Kidney glomerular epithelial cell (primary cell): ENCODE data around the gene TRRAP.

Experiments
- DNase-seq: peaks from one replicate; lab custom pipeline; 2025; lab: John Stamatoyannopoulos, UW

The TRRAP gene

GRCh38 chr7:99006739-99007424, 128.6 kb downstream of the TRRAP start:
- no peak for DNase-seq

DNA sequence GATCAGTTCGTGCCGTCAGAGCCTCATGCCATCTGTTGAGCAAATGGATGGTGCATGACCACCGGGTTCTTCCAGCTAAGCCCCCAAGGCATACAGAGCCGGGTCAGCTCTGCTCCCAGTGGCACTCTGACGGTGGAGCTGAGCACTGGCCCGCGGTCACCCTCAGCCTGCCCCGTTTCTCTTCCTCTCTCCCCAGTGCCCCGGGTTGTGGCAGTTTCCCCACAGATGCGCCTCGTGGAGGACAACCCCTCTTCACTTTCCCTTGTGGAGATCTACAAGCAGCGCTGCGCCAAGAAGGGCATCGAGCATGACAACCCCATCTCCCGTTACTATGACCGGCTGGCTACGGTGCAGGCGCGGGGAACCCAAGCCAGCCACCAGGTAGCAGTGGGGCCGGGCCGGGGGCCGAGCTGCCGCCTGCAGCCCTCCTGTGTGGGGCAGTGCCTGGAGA, 129.9 kb downstream of the TRRAP start:
- DNase-seq = no peak

DNA sequence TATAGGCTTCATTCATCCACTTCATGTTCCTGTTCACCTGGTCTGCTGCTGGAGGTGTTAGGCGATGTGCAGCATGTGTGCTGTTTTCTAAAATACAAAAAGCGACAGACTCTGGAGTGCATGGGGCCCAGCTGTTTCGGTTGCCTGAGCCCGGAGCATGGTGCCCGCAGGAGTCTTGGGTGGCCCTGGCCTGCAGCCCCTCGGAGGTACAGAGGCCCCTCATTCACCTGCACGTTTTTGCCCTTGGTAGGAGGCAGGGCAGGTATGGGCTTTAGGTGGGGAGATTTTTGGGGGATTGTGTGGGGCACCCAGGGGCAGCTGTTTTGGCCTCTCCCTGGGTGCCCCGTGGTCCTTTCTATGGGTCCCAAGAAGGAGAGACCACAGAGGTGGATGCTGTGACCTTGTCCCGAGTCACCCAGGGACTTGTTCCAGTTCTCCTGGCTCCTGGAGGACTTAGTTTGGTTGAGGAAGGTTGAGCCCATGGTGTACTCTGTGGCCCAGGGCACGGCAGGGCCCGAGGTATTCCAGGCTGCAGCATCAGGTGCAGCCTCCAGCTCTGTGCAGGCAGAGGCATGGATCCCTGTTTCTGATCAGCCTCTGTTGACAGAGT, 130.7 kb downstream of the TRRAP start:
- no peak for DNase-seq

- DNase-seq = no peak
Measured at GRCh38 chr7:99010281-99010680, 131.9 kb downstream of the TRRAP start.

- no peak for DNase-seq
Measured at GRCh38 chr7:99011341-99011705, 133.0 kb downstream of the TRRAP start.

DNA sequence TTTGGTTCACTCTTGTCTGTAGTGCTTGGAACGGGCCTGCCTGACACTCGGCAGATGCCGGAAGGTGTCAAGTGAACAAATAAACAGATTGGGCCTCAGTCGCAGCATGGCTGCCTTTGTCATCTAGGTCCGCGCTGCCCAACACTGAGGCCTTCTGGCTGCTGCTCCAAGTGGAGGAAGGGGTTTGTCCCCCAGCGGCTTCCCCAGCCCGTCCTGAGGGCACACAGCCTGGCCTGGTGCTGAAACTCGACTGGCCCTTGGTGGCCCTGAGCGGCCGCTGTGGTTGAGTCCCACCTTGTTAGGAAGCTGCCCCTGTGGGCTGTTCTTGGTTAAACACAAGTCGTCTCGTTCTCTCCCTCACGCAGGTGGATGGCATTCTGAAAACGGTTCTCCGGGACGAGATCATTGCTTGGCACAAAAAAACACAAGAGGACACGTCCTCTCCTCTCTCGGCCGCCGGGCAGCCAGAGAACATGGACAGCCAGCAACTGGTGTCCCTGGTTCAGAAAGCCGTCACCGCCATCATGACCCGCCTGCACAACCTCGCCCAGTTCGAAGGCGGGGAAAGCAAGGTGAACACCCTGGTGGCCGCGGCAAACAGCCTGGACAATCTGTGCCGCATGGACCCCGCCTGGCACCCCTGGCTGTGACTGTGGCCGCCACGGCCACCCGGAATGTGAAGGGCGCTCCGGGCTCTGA, 133.5 kb downstream of the TRRAP start:
- no peak for DNase-seq

GRCh38 chr7:99012722-99013121, 134.4 kb downstream of the TRRAP start:
- no peak for DNase-seq

DNA sequence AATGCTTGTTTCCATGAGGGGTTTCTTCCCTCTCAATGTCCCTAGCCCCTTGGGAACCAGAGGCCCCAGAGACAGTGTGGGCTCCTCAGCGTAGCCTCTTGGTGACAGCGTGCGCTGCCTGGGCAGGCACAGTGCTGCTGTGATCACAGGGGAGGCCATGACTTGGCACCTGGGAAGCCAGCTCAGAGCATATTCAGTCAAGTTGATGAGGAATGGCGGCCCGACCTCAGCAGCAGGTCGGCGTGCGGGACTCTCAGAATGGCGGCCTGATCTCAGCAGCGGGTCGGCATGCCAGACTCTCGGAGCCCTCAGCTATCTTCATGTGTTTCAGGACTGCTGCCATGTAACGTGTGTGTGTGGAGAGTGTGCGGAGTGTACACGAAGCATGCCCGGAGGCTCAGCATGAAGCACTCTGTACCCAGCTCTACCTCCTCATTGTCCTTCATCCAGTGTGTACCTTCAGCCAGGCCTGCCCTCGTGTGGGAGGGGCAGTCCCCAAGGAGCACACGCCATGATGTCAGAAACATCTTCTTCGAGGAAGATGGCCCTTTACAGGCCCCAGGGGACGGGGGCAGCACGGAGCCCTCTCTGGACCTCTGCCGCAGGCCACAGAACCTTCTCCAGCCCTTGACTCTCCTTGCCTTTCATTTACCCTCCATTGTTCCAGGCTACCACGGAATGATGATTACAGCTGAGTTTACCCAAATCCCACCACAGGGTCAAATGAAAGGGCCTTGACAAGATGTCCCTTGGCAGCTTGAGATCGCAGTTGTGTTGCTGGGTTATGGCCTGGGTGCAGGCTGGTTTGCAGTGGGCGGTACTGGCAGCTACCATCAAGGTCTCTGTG, 135.2 kb downstream of the TRRAP start:
- DNase-seq = no peak

- no peak for DNase-seq
Measured at GRCh38 chr7:99014113-99014985, 136.0 kb downstream of the TRRAP start.

GRCh38 chr7:99016196-99016595, 137.9 kb downstream of the TRRAP start:
- no peak for DNase-seq

DNA sequence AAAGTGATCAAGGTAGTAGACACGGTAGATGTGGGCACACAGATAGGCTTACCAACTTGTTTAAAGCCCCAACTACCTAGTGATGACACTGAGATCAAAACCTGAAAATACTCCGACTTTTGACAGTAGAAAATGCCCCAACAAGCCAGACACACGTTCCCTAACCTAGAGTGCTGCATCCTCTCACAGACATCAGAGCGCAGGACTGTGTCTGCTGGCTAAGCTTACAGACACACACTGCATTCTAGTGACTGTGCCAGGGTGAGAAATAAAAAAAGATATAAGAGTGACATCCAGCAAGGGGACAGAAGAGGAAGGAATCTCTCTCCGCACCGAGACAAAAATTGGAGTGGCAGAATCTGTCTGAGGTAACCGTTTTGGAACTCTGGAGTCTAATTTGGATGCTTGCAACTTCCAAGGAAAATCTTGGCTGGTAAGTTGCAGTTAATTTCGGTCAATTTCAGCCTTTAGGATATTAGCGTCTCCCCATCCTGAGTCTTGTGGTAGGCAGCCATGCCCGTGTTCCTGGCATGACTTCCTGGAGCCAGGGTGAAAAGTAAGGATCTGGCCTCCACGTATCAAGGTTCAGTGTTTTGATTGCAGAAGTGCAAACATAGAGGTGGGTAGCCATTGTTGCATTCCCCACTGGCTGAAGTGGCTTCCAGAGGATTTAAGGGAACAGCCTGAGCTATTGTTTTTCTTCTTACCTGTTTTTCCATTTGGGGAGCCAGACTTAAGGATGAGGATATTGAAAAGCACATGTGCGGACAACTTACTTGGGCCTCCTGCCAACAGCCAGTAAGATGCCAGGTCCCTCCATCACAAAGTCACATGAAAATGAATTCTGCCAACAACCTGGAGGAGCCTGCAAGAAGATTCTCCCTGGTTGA, 141.4 kb downstream of the TRRAP start:
- DNase-seq = no peak

DNA sequence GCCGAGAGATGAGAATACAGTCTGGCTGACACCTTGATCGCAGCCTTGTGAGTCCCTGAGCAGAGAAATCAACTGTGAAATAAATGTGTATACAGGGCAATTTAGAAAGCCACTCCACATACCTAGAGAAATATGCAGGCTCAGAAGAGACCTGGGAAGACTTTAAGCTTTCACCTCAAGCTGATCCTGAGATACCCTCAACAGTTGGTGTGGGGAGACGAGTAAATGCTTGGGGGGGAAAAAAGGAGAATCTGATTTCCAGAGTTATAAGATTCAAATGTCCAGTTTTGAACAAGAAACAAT, 142.0 kb downstream of the TRRAP start:
- DNase-seq = no peak

GRCh38 chr7:99021941-99022560, 143.7 kb downstream of the TRRAP start:
- no peak for DNase-seq

DNA sequence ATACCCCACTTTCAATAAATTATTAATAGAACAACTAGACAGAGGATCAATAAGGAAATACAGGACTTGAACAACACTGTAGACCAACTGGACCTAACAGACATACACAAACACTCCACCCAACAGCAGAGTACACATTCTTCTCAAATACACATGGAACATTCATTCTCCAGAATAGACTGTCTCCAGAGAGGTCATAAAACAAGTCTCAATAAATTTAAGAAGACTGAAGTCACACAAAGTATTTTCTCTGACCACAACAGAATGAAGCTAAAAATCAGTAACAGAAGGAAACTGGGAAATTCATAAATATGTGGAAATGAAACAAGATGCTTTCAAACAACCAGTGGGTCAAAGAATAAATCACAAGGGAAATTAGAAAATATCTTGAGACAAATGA, 145.7 kb downstream of the TRRAP start:
- DNase-seq = no peak

DNA sequence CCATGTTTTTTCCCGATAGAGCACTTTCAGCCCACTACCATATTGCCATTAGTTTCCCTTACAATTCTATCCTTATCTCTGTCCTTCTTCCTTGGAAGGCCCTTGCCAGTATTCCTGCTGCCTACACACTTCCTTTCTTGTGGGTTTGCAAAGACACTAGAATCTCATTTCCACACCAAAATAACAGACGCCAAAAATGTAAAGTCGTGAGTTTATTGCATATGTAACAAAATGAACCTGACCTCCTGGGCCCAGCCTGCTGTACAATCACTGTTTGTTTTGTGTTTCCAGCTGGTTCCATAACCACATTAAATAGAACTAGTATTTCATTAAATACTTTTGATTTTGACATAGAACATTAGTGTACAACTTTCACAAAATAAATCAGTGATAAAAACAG, 148.9 kb downstream of the TRRAP start:
- DNase-seq = no peak

GRCh38 chr7:99027841-99028240, 149.5 kb downstream of the TRRAP start:
- no peak for DNase-seq

GRCh38 chr7:99028261-99028973, 150.1 kb downstream of the TRRAP start:
- no peak for DNase-seq

DNA sequence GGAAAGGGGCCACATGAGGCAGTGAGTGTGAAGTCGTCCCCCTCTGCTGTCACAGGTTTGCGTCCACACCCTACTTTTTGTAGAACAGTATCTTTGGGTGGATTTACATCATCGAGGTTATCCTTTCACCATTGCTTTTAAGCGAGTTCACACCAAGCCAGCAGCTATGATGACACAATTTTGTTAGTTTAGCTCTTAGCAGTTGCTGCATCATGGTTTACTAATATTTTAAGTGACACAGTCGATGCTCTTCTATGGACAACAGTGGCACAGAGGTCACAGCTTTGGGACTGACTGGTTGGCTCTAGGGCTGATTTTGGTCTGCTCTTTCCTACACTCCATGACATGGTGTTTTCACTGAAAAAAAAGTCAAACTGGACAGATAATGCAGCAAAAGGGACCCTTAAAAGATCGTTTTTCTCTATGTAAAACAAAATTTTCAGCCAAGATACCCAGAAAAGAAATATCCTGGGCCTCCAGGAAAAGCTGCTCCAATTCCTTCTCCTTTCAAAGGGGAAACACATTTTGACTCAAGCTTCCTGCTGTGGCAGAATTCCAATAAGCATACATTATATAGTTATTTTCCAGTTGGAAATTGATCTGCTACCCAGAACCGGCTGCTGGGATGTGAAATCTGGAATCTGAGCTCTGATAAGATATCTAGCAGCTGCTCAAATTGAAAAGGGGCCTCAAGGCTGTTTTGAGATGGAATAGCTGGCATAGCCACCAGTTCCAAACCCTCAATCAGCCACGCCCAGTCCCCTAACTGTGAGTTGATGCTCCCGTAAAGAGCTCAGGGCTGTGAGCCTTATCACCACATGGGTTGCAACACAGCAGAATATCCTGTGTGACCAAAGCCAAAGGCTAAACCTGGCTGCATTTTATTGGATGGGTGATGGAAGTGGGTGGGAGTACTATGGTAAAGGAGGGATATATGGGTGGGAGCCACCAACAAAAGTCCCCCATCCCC, 151.4 kb downstream of the TRRAP start:
- no peak for DNase-seq
